ENCODE data around the gene PROKR2.

DNA sequence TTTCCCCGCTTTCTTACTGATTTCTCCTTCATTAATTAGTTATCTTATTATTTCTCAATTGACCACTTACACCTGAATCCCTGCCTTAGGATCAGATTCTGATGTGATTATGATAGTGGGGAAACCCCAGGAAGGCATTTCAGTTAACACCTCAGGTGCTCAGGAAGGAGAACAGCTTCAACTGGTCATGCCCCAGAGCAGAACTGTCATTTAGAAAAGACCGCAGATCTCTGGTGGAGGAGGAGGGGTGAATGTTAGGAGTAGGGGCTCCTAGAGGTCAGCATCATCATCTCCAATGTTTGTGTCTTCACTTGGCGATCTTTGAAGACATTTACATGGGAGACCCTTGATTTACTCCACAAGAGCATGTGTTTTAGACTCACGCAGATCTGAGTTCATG lies 44.5 kb downstream of the PROKR2 start:
- TF ChIP-seq POLR2A (IDR thresholded peaks at IDR 0.05) (no peak), POLR2AphosphoS5 (IDR thresholded peaks at IDR 0.05) (no peak)
- TF ChIP-seq, protein P1, sequence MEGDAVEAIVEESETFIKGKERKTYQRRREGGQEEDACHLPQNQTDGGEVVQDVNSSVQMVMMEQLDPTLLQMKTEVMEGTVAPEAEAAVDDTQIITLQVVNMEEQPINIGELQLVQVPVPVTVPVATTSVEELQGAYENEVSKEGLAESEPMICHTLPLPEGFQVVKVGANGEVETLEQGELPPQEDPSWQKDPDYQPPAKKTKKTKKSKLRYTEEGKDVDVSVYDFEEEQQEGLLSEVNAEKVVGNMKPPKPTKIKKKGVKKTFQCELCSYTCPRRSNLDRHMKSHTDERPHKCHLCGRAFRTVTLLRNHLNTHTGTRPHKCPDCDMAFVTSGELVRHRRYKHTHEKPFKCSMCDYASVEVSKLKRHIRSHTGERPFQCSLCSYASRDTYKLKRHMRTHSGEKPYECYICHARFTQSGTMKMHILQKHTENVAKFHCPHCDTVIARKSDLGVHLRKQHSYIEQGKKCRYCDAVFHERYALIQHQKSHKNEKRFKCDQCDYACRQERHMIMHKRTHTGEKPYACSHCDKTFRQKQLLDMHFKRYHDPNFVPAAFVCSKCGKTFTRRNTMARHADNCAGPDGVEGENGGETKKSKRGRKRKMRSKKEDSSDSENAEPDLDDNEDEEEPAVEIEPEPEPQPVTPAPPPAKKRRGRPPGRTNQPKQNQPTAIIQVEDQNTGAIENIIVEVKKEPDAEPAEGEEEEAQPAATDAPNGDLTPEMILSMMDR (IDR thresholded peaks at IDR 0.05), result no peak
